OCI-LY3 (cell line): ENCODE results near the gene COCH.

Experiments
- H2AFZ ChIP-seq: fragments of 200-600, 300-600 bp; shearing (Covaris generic); 2 replicates; pipeline ENCODE4 v1.6.0; 2014; ENCODE audit warnings: antibody characterized with exemption, low read depth, low read length
- H3K27ac ChIP-seq: fragments of 200-600, 300-600 bp; sonication (generic); 2 replicates; pipeline ENCODE4 v1.5.1; 2014; ENCODE audit warnings: mild to moderate bottlenecking, low read length, moderate library complexity, mixed read lengths
- H3K27me3 ChIP-seq: fragments of 200-600, 300-600 bp; sonication (generic); 2 replicates; pipeline ENCODE4 v1.6.1; 2014; ENCODE audit warnings: low read depth, low read length, mixed read lengths
- H3K36me3 ChIP-seq: fragments of 200-600, 300-600 bp; sonication (generic); replicated peaks from 2 replicates; pipeline ENCODE3; 2014; ENCODE audit warnings: low read depth, low read length, mixed read lengths
- H3K4me1 ChIP-seq: fragments of 300-600, 200-600 bp; sonication (generic); 2 replicates; pipeline ENCODE4 v1.6.1; 2014; ENCODE audit warnings: low read length, mixed read lengths
- H3K4me2 ChIP-seq: fragments of 200-600, 300-600 bp; sonication (generic); 2 replicates; pipeline ENCODE4 v1.6.1; 2014; ENCODE audit warnings: low read length, mixed read lengths
- H3K4me3 ChIP-seq: fragments of 300-600, 200-600 bp; sonication (generic); 2 replicates; pipeline ENCODE4 v1.5.1; 2014; ENCODE audit warnings: antibody characterized with exemption, mild to moderate bottlenecking, low read length, moderate library complexity
- H3K79me2 ChIP-seq: fragments of 300-600, 200-600 bp; shearing (Covaris generic); 2 replicates; pipeline ENCODE4 v1.6.1; 2014; ENCODE audit warnings: mild to moderate bottlenecking, low read length, mixed read lengths
- H3K9ac ChIP-seq: fragments of 300-600, 200-600 bp; shearing (Covaris generic); 2 replicates; pipeline ENCODE4 v1.6.0; 2014; ENCODE audit warnings: mild to moderate bottlenecking, low read length, moderate library complexity
- H3K9me3 ChIP-seq: fragments of 200-600, 300-600 bp; shearing (Covaris generic); 2 replicates; pipeline ENCODE4 v1.6.1; 2014; ENCODE audit warnings: low read length, mixed read lengths; ENCODE audit not compliant: insufficient read depth
- H4K20me1 ChIP-seq: fragments of 200-600, 300-600 bp; sonication (generic); 2 replicates; pipeline ENCODE4 v1.6.1; 2016; ENCODE audit warnings: low read length, mixed read lengths; ENCODE audit not compliant: insufficient read depth
- EZH2phosphoT487 ChIP-seq: fragments of 200-600 bp; shearing (Covaris generic); IDR thresholded peaks from 2 replicates; pipeline ENCODE4 v1.6.1; 2018; ENCODE audit warnings: antibody characterized with exemption, mixed run types, low read depth
- TF ChIP-seq, protein P1 (sequence below): fragments of 200-600, 300-600 bp; sonication (generic); IDR thresholded peaks from 2 replicates; pipeline ENCODE4 v1.5.1; 2014; ENCODE audit warnings: antibody characterized with exemption, low read length, low read depth

COCH gene

DNA sequence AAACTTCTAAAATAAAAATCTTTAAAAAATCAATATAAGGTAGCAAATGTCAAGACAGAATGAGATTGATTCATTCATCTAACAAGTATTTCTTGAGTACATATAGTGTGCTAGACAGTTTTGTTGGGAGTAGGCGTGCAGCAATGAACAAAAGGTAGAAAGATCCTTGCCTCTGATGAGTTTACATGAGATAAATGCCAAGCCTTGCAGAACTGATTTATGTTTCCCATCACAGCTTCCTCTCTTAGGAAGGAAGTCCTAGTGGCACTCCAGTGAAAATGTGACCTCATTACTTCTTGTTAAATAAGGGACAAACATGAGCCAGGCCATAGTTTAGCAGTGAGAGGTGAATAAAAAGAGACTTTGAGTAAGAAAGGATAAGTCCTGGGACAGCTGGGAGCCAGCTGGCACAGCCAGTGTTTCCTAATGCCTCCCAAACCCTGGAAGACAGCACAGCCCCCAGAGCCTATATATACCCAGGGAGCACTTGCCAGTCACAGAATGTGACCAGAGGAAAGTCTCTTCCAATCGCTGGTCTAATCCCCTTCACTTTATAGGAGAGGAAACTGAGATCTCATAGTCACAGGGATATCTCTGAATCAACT, 4.7 kb upstream of the COCH start:
- Histone ChIP-seq H3K4me1 (peaks cover 5% of the 10 kb centered on the region), H3K9ac (no peak overlapping the region), H2AFZ (no peak overlapping the region), H3K36me3 (no peaks in the 10 kb centered on the region), H3K79me2 (no peaks in the 10 kb centered on the region), H3K27ac (no peak overlapping the region), H3K27me3 (no peaks in the 10 kb centered on the region), H4K20me1 (no peaks in the 10 kb centered on the region), H3K4me3 (no peak overlapping the region), H3K4me2 (no peak overlapping the region), H3K9me3 (no peaks in the 10 kb centered on the region)
- no peak for TF ChIP-seq EZH2phosphoT487
- TF ChIP-seq, protein P1, sequence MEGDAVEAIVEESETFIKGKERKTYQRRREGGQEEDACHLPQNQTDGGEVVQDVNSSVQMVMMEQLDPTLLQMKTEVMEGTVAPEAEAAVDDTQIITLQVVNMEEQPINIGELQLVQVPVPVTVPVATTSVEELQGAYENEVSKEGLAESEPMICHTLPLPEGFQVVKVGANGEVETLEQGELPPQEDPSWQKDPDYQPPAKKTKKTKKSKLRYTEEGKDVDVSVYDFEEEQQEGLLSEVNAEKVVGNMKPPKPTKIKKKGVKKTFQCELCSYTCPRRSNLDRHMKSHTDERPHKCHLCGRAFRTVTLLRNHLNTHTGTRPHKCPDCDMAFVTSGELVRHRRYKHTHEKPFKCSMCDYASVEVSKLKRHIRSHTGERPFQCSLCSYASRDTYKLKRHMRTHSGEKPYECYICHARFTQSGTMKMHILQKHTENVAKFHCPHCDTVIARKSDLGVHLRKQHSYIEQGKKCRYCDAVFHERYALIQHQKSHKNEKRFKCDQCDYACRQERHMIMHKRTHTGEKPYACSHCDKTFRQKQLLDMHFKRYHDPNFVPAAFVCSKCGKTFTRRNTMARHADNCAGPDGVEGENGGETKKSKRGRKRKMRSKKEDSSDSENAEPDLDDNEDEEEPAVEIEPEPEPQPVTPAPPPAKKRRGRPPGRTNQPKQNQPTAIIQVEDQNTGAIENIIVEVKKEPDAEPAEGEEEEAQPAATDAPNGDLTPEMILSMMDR, result no peak

DNA sequence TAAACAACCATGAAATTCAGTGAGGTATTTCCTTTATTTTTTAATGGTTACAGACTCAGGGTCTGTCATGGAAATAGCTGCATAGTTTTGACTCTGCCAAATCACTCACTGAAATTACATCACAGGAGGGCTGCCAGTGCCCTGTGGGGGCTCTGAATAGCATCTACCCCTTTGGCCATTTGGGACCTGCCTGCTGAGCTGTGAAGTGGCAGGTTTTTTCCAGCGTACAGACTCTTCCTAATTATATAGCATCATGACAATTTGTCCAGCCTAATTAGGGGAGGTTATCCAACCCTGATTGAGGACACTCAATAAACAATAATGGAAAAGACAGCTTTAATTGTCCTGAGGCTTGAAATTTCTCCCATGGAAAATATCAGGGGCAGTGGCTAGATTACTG, 1.8 kb upstream of the COCH start:
- Histone ChIP-seq H3K4me3 (no peak overlapping the region), H2AFZ (no peak overlapping the region), H3K79me2 (no peaks in the 10 kb centered on the region), H3K9ac (no peak overlapping the region), H3K4me2 (no peak overlapping the region), H3K36me3 (no peaks in the 10 kb centered on the region), H3K27ac (no peak overlapping the region), H3K4me1 (peaks cover 17% of the 10 kb centered on the region), H3K9me3 (no peaks in the 10 kb centered on the region), H4K20me1 (no peaks in the 10 kb centered on the region), H3K27me3 (no peaks in the 10 kb centered on the region)
- TF ChIP-seq, protein P1, result no peak
- no peak for TF ChIP-seq EZH2phosphoT487

DNA sequence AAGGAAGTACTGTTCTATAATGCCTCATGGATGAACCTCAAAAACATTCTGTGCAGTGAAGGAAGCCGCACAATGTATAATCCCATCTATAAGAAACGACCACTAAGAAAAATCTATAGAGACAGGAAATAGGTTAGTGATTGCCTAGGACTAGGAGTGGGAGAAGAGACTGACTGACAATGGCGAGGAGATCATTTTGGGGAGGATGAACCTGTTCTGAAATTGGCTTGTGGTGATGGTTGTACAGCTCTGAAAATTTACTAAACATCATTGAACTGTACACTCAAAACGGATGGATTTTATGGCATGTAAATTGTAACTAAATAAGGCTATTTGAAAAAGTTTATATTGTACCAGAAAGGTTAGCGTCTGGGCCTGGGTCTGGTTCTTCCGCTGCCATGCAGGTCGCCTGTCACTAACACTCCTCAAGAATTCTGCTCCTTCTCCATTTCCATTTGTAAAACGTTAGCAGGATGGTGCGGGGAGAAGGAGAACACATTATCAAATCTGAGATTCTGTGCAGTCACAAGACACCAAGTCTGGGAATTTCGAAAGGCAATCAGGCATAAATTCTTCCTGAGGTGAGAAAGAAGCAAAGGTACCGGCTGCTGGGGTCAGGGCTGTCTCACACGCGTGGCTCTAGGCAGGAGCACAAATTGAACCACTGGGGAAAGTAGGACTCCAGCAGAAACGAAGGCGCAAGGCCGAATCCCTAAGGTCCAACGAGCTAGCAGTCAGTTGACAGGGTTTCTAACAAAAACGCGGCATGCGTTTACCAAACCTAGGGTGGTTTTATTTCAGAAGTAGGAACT, 845 bp upstream of the COCH start:
- Histone ChIP-seq H2AFZ (peak overlapping the region; percentile 96), H3K27me3 (no peaks in the 10 kb centered on the region), H3K4me2 (peak overlapping the region; percentile 98), H3K9me3 (no peaks in the 10 kb centered on the region), H3K36me3 (no peaks in the 10 kb centered on the region), H4K20me1 (no peaks in the 10 kb centered on the region), H3K4me1 (peaks cover 18% of the 10 kb centered on the region), H3K27ac (no peak overlapping the region), H3K9ac (peak overlapping the region; percentile 89), H3K4me3 (peak overlapping the region; percentile 96), H3K79me2 (no peaks in the 10 kb centered on the region)
- TF ChIP-seq, protein P1, result no peak
- TF ChIP-seq EZH2phosphoT487, result no peak

DNA sequence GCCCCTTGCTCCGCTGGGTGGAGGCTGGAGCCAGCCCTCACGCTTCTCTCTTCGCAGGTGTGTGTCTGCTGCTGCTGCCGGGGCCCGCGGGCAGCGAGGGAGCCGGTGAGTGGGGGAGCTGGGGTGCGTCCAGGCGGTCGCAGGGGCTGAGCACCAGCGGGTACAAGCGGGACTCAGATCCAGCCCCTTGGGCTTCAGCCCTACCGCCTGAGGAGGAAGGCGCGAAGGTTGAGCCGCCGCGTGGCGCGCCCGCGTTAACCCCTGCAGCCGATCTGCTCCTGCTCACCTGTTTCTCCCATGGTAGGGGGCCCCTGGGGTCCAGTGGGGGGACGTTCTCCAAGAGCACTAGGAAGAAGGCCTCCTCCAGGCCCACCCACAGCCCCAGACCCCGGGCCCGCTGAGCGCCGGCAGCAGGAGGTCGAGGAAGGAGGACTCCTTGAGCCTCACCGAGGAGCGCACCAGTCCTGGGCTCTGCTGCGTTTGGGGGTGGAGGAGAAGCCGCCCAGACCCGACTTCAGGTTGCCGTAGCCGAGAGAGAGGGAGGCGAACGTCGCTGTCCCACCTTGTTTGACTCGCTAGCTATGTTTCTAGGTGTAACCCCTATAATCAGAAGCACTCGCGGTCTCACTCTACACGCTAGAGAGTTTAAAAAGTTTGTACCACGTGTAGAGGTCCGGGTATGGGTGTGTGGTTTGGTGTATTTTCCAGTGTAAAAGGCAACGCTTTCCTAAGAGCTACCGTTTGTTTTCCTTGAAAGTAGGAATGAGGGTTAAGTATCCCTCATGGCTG, 834 bp downstream of the COCH start:
- no peaks in the 10 kb centered on the region for H3K27me3 ChIP-seq
- H4K20me1 ChIP-seq, result no peaks in the 10 kb centered on the region
- peak overlapping the region; percentile 98 for H3K4me2 ChIP-seq
- TF ChIP-seq, protein P1, result no peak
- TF ChIP-seq EZH2phosphoT487, result no peak
- peak overlapping the region; percentile 89 for H3K9ac ChIP-seq
- H3K27ac ChIP-seq, result no peak overlapping the region
- peak overlapping the region; percentile 96 for H3K4me3 ChIP-seq
- H2AFZ ChIP-seq, result peak overlapping the region; percentile 96
- no peaks in the 10 kb centered on the region for H3K79me2 ChIP-seq
- H3K9me3 ChIP-seq, result no peaks in the 10 kb centered on the region
- peaks cover 18% of the 10 kb centered on the region for H3K4me1 ChIP-seq
- H3K36me3 ChIP-seq, result no peaks in the 10 kb centered on the region
